Kidney (tissue), 14 donors: ENCODE measurements around the gene ZNF580. TPM values are rescaled to one million over a fixed set of nuclear protein-coding genes. Genes with fewer than 3 reads are reported as not detected.

ENCODE experiments used
- DNase-seq, 5 donors: peaks; one replicate each; pipeline ENCODE4 v3.0.0-alpha.2; 2013 to 2020
- FAIRE-seq: peaks from 2 replicates; lab custom pipeline; 2012; peaks lifted over from hg19 to GRCh38; lab: Jason Lieb, UNC
- H3K27ac ChIP-seq, 2 donors: one replicate each; pipeline ENCODE4 v1.7.0; 2013; ENCODE audit warnings: low read depth in 2 of 2, low read length in 2 of 2, inconsistent platforms in 1 of 2
- H3K27me3 ChIP-seq: one replicate; pipeline ENCODE4 v1.7.1; 2013; ENCODE audit warnings: low read length, inconsistent platforms; ENCODE audit not compliant: control insufficient read depth, insufficient read depth
- H3K36me3 ChIP-seq, 3 donors: one replicate each; pipeline versions ENCODE4 v1.7.0 to v1.7.1; 2013; ENCODE audit warnings: low read length in 3 of 3, control low read depth in 1 of 3, inconsistent platforms in 1 of 3; ENCODE audit not compliant: insufficient read depth in 3 of 3, control insufficient read depth in 2 of 3
- H3K4me1 ChIP-seq, 3 donors: one replicate each; pipeline versions ENCODE4 v1.7.0 to v1.7.1; 2013; ENCODE audit warnings: low read length in 3 of 3, inconsistent platforms in 1 of 3, low read depth in 1 of 3; ENCODE audit not compliant: control insufficient read depth in 2 of 3, insufficient read depth in 2 of 3
- H3K4me3 ChIP-seq, 3 donors: one replicate each; pipeline versions ENCODE4 v1.7.0 to v1.8.1; 2013; ENCODE audit warnings: low read length in 3 of 3, control low read depth in 1 of 3, inconsistent platforms in 1 of 3
- H3K9ac ChIP-seq, 3 donors: one replicate each; pipeline versions ENCODE4 v1.7.0 to v1.7.1; 2013; ENCODE audit warnings: low read length in 3 of 3, control low read depth in 1 of 3, inconsistent platforms in 1 of 3
- H3K9me3 ChIP-seq, 3 donors: one replicate each; pipeline versions ENCODE4 v1.7.0 to v1.7.1; 2013; ENCODE audit warnings: low read length in 3 of 3, control low read depth in 1 of 3, inconsistent platforms in 1 of 3; ENCODE audit not compliant: control insufficient read depth in 2 of 3, insufficient read depth in 1 of 3
- intact Hi-C: fragments of 100-400 bp; cut with DNase I; formaldehyde crosslinking; loops from one replicate; pipeline ENCODE4 v1.11.1; 2022
- polyA plus RNA-seq: library from polyadenylated mRNA; stranded (reverse); fragments of 350-450 nt; fragmentation: Illumina TruSeq; extraction: RNeasy Lipid Tissue Mini Kit (QIAGEN cat#74804); gene quantifications from one replicate; pipeline ENCODE4 v1.2.3, GENCODE V29; 2014; ENCODE audit warnings: low read depth, low replicate concordance; ENCODE audit not compliant: insufficient read depth
- total RNA-seq: library from RNA; stranded (reverse); fragmentation: NEBNext Ultra II Directional; extraction: Animal tissue kit (Norgen Biotek cat#: 25700); gene quantifications from one replicate; pipeline ENCODE4 v1.2.1, GENCODE V29; 2021
- TF ChIP-seq, protein P1 (sequence below): IDR thresholded peaks from 3 replicates; pipeline ENCODE4 v1.5.1; 2012; ENCODE audit warnings: mild to moderate bottlenecking, moderate library complexity, borderline replicate concordance; ENCODE audit not compliant: insufficient read depth; ENCODE audit errors: extremely low read depth
- donor health status: control.
- donor health status: control.
- donor health status: control.
- donor health status: control.
- donor health status: control.
- donor health status: DM: yes; HTN: yes; CAD: no.
- donor health status: Normal renal cell carcinoma (clear cell type).

Gene ZNF580
- total and polyA plus RNA-seq, 2 donors from 2014 or later: 47.0 to 56.8 TPM

DNA sequence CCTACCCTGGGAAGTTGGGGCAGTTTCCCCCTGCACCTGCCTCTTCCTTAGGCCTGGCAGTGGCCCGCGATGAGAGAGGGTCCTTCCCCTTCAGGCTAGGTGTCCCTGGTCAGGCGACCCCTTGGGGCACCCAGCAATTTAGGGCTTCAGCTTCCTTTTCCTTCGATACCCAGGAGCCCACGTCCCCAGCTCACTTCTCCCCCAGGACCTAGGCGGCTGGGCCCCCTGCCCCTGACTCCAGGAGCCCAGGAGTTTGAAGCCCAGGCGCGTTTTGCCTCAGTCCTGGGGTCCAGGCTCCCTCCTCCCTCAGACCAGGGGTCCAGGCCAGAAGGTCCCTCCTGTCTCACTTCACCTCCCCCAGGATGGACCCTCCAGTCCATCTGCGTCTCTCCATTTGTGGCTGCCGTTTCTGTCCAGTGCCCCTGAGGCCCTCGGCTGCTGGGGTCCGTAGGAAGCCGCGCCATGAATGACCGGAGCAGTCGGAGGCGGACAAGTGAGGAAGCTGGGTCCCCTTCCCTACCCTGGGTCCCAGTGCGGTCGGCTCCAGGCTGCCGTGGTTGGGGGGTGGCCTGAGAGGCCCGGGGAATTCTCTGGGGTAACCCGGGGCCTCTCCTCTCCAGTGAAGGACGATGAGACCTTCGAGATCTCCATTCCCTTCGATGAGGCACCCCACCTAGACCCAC lies 7.9 kb downstream of the ZNF580 start:
- DNase-seq (peak in 1 of 5 donors; percentile 80), FAIRE-seq (no peak)
- TF ChIP-seq, protein P1, sequence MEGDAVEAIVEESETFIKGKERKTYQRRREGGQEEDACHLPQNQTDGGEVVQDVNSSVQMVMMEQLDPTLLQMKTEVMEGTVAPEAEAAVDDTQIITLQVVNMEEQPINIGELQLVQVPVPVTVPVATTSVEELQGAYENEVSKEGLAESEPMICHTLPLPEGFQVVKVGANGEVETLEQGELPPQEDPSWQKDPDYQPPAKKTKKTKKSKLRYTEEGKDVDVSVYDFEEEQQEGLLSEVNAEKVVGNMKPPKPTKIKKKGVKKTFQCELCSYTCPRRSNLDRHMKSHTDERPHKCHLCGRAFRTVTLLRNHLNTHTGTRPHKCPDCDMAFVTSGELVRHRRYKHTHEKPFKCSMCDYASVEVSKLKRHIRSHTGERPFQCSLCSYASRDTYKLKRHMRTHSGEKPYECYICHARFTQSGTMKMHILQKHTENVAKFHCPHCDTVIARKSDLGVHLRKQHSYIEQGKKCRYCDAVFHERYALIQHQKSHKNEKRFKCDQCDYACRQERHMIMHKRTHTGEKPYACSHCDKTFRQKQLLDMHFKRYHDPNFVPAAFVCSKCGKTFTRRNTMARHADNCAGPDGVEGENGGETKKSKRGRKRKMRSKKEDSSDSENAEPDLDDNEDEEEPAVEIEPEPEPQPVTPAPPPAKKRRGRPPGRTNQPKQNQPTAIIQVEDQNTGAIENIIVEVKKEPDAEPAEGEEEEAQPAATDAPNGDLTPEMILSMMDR: no peak
- Histone ChIP-seq H3K27ac (peak overlapping the region; percentile 20 to 23), H3K9ac (peak overlapping the region in 2 of 3 donors; percentile 26 to 72), H3K4me3 (peak overlapping the region; percentile 53 to 84 (median 58)), H3K4me1 (peaks cover 0 to 28% (median 0%) of the 10 kb centered on the region in 3 donors), H3K36me3 (no peaks in the 10 kb centered on the region), H3K27me3 (no peaks in the 10 kb centered on the region), H3K9me3 (no peaks in the 10 kb centered on the region)
- intact Hi-C loops: no loop called here

DNA sequence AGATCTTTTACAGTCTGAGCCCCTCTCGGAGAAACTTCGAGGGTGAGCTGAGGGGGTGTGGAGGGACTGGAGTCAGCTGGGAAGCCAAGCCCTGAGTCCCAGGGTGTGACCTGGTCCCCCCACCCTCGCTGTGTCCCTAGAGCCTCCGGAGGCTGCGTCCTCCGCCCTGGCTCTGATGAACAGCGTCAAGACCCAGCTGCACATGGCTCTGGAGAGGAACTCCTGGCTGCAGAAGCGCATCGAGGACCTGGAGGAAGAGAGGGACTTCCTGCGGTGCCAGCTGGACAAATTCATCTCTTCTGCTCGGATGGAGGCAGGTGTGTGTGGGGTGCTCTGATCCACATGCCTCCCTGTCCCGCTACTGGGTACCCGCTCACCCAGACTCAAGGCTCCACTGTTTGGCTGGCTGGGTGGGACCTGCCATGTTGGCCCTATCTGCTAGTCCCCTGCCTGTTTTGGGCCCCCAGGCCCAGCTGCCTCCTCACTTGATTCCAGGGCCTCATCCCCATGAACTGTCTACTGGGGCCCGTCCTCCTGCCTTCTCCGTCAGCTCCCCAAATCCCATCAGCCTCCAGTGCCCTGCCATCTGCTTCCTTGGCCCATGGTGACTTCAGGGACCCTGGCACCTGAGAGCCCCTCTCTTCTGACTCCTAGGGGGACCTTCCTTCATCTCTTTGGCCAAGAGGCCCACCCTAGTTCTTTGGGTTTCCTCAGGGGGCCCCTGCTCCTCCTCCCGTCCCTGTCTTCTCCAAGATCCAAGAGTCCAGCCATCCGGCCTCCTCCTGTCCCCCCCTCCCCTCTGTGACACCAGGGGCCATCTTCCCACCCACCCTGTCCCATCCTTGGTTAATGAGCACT lies 8.7 kb downstream of the ZNF580 start:
- Histone ChIP-seq H3K27ac (peak overlapping the region; percentile 20 to 23), H3K4me1 (peaks cover 0 to 21% (median 0%) of the 10 kb centered on the region in 3 donors), H3K27me3 (no peaks in the 10 kb centered on the region), H3K9me3 (no peaks in the 10 kb centered on the region), H3K4me3 (peak overlapping the region in 2 of 3 donors; percentile 58 to 84), H3K9ac (peak overlapping the region in 1 of 3 donors; percentile 72), H3K36me3 (no peaks in the 10 kb centered on the region)
- FAIRE-seq: no peak
- peak in 1 of 5 donors; percentile 69 for DNase-seq
- TF ChIP-seq, protein P1: no peak
- intact Hi-C loops: no loop called here

DNA sequence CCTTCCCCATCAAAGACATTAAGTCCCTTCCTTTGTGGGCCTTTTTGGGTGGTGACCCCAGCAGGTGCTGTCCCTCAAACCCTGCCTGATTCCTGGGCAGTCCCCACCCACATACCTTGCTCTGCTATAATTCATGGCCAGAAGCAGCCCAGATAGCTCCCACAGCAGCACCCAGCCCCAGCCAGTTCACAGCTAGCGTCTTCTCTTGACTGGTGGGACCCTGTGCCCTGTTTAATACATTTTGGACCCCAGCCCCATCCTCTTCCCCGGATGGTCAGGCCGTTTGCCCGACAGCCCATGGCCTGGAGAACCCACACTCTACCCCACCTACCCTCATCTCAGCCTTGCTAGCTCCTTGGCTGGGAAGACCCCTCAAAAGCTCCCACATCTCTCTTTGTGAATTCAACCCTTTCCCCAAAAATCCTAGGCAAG lies 9.3 kb downstream of the ZNF580 start:
- Histone ChIP-seq H3K4me3 (no peak overlapping the region), H3K9me3 (no peaks in the 10 kb centered on the region), H3K9ac (no peak overlapping the region), H3K27me3 (no peaks in the 10 kb centered on the region), H3K36me3 (no peaks in the 10 kb centered on the region), H3K4me1 (peaks cover 0 to 18% (median 0%) of the 10 kb centered on the region in 3 donors), H3K27ac (no peak overlapping the region)
- TF ChIP-seq, protein P1: no peak
- FAIRE-seq (no peak), DNase-seq (peak in 1 of 5 donors; percentile 57)
- intact Hi-C loops: no loop called here
